ENCODE data around the gene CCDC201. TPM values are rescaled to one million over a fixed set of nuclear protein-coding genes. Genes with fewer than 3 reads are reported as not detected.

The CCDC201 gene
- total and polyA plus RNA-seq, 8 donors, result not detected

DNA sequence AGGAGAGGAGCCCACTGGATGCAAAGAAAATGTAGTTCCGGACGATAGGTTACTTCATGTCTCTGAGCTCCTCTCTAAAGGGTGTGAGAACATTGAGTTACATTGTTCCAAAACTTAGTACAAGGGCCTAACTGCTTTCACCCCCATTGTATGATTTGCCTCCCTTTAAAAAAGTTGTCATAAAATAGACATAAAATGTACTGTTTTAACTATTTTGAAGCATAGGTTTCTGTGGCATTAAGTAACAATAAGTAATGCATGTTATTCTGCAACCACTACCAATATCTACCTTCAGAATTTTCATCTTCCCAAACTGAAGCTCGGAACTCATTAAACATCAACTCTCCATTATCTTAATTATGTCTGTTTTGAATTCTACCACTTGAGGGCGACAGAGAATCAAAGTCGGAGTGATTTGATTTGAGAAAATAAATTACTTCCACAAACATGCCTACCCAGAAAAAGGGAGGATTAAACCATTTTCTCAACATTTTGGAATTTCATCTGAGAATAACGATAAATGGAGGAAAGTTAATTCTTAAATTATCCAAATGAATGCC, 18.1 kb upstream of the CCDC201 start:
- 34 to 45% (median 37%) methylated on average over 6 of the region's 6 CpGs for WGBS, 5 donors
- peaks cover 8 to 69% (median 32%) of the 10 kb centered on the region in 3 donors for H3K27me3 ChIP-seq
- TF ChIP-seq POLR2AphosphoS5 (IDR thresholded peaks at IDR 0.05), result no peak
- TF ChIP-seq, protein P1, sequence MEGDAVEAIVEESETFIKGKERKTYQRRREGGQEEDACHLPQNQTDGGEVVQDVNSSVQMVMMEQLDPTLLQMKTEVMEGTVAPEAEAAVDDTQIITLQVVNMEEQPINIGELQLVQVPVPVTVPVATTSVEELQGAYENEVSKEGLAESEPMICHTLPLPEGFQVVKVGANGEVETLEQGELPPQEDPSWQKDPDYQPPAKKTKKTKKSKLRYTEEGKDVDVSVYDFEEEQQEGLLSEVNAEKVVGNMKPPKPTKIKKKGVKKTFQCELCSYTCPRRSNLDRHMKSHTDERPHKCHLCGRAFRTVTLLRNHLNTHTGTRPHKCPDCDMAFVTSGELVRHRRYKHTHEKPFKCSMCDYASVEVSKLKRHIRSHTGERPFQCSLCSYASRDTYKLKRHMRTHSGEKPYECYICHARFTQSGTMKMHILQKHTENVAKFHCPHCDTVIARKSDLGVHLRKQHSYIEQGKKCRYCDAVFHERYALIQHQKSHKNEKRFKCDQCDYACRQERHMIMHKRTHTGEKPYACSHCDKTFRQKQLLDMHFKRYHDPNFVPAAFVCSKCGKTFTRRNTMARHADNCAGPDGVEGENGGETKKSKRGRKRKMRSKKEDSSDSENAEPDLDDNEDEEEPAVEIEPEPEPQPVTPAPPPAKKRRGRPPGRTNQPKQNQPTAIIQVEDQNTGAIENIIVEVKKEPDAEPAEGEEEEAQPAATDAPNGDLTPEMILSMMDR (IDR thresholded peaks at IDR 0.05), result peak in 4 of 7 experiments; percentile 12 to 51 (median 40)
- H3K4me3 ChIP-seq, result no peak overlapping the region
- DNase-seq, result peak in 1 of 2 donors; percentile 59
- H3K9me3 ChIP-seq, result no peaks in the 10 kb centered on the region
- no peaks in the 10 kb centered on the region for H3K36me3 ChIP-seq
- H3K27ac ChIP-seq, result no peak overlapping the region
- intact Hi-C loops (cut with DNase I; ENCODE audit: low total_unique reads), result no loop called here
- H3K4me1 ChIP-seq, result peaks cover 9 to 16% (median 11%) of the 10 kb centered on the region in 4 donors

DNA sequence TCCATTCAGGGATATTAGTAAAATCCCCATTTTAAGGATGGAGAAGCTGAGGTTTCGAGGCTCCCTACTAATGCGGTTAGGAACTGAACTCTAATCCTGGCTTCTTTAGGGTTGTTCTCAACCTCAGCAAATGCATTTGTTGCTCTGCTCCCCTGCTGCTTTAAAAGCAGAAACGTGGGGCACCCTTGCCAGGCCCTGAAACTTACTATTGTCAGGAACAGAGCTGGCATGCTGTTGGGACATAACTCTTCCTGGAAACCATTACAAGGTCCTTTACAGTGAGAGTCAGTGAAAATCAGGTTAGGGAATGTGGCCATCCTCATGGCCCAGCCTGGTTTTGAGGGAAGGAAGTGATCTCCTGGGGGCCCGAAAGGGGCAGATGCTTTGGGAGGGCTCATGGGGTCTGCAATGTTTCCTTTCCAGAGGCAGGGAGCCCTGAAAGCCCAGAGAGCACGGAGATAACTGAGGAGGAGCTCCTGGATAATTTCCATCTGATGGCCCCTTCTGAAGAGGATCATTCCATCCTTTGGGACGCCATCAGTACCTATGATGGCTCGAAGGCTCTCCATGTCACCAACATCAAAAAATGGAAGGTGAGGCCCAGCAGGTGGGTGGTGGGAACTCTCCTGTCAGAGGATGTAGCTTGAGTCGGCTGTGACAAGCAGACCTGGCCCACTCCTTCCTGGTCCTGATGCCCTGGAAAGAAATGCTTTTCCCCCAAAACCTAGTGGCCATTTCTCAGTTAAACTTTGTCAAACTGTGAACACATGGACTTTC, 17.4 kb upstream of the CCDC201 start:
- no peak overlapping the region for H3K4me3 ChIP-seq
- H3K4me1 ChIP-seq, result peaks cover 9 to 16% (median 11%) of the 10 kb centered on the region in 4 donors
- DNase-seq, result no peak
- no peak overlapping the region for H3K27ac ChIP-seq
- 81 to 88% (median 84%) methylated on average over 7 to 8 of the region's 8 CpGs for WGBS, 5 donors
- H3K36me3 ChIP-seq, result no peaks in the 10 kb centered on the region
- H3K27me3 ChIP-seq, result peaks cover 8 to 76% (median 32%) of the 10 kb centered on the region in 3 donors
- TF ChIP-seq, protein P1 (IDR thresholded peaks at IDR 0.05), result no peak
- TF ChIP-seq EP300 (IDR thresholded peaks at IDR 0.05), result no peak
- no peak for TF ChIP-seq POLR2A (IDR thresholded peaks at IDR 0.05)
- TF ChIP-seq POLR2AphosphoS5 (IDR thresholded peaks at IDR 0.05), result no peak
- intact Hi-C loops (cut with DNase I; ENCODE audit: low total_unique reads), result no loop called here
- H3K9me3 ChIP-seq, result no peaks in the 10 kb centered on the region

DNA sequence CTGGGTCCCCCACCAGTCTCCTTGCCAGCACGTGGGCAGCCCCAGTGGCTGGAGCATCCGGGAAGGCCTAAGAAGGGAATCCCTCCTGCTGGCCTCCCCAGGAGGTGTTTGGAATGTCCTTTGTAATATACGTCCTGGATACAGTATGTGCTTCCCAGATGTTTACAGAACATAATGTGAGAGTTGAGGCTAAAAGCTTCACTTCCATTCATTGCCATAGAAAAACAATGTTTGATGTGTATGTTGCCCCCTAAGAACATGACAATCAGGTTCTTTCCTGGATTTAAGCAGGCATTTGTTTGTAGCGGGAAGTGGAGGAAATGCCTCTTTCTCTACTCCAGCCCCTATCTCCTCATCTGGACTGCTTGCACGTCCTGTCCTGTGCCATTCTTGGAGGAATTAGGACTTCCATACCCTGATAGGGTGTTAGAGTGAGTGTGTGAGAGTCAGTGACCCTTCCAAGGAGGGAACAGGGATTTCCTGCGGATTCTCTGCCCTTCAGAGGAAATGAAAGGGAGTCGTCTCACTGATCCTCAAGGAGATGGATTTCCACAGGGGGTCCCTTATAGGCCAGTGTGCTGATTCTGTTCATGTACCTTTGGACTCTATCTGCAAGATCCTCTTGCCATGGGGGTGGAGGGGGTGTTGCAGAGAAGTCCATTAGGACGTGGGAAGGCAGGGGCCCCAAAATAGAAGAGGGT, 16.6 kb upstream of the CCDC201 start:
- H3K4me1 ChIP-seq, result peaks cover 9 to 16% (median 11%) of the 10 kb centered on the region in 4 donors
- H3K27me3 ChIP-seq, result peaks cover 8 to 79% (median 35%) of the 10 kb centered on the region in 3 donors
- H3K4me3 ChIP-seq, result no peak overlapping the region
- DNase-seq, result no peak
- TF ChIP-seq, protein P1 (IDR thresholded peaks at IDR 0.05), result no peak
- TF ChIP-seq POLR2A (IDR thresholded peaks at IDR 0.05), result no peak
- H3K27ac ChIP-seq, result no peak overlapping the region
- no peaks in the 10 kb centered on the region for H3K9me3 ChIP-seq
- no peaks in the 10 kb centered on the region for H3K36me3 ChIP-seq
- intact Hi-C loops (cut with DNase I; ENCODE audit: low total_unique reads), result no loop called here
- 52 to 67% (median 58%) methylated on average over 6 to 8 of the region's 8 CpGs for WGBS, 5 donors

DNA sequence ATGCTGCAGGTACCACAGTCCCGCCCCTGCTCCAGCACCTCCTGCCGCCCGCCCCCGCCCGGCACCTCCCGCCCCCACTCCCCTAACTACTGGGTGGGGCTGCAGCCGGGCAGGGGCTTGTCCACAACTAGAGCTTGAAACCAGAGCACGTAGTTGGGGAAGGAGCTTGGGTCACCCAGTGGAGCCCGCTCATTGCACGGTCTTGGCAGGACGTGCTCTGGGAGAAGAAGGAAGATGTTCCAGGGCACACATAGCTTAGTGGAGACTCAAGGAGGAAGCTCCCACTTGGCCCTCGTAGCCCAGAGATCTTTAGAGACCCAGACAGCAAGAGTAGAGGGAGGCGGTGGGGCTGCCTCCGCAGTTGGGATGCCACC, 16.1 kb upstream of the CCDC201 start:
- TF ChIP-seq POLR2AphosphoS5 (IDR thresholded peaks at IDR 0.05) (no peak), EP300 (IDR thresholded peaks at IDR 0.05) (no peak), POLR2A (IDR thresholded peaks at IDR 0.05) (no peak)
- TF ChIP-seq, protein P1 (IDR thresholded peaks at IDR 0.05), result no peak
- Histone ChIP-seq H3K4me3 (peak overlapping the region; percentile 7 to 43 (median 24)), H3K4me1 (peaks cover 9 to 16% (median 11%) of the 10 kb centered on the region in 4 donors), H3K36me3 (no peaks in the 10 kb centered on the region), H3K27me3 (peaks cover 8 to 79% (median 35%) of the 10 kb centered on the region in 3 donors), H3K9me3 (no peaks in the 10 kb centered on the region), H3K27ac (no peak overlapping the region)
- intact Hi-C loops (cut with DNase I; ENCODE audit: low total_unique reads), result no loop called here
- no peak for DNase-seq
- WGBS, 5 donors, result 13 to 36% (median 15%) methylated on average over 6 to 14 of the region's 14 CpGs
